ENCODE measurements around the gene PSMA6.
"Not testable (repeated sequence)": the region's sequence is repeated elsewhere in the genome, so short reads cannot be mapped to it uniquely, and the experiment has no call there.

Gene PSMA6

DNA sequence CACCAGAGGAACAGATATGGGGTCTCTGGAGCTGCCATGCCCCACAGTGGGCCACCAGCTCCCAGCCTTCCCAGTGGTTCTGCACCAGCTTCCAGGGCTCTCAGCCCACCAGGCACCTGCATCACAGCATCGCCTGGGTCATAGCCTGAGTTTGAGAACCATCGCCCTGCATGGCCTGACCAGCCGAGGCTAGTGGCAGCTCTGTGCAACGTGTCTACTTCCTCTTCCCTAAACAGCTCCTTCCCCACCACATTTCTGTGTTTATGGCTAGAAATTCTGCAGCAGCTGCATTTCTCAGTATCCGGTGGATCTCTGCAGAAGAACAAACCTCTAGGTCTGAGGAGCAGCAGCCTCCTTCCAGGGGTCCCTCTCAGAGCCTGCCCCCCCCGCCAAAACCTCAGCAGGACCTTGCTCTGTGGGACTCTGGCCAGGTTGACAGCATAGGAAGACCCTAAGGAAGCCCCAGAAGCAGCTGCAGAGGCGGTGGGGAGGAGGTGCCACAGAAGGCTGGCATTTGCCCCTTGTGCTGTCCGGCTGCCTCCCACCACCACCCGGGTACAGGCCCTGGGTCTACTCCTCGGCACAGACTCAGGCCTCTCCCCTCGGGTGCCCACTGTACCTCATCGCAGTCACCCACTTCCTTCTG lies 47.7 kb downstream of the PSMA6 start:
- Histone ChIP-seq H3K27me3 (ENCODE audit: control insufficient read depth, insufficient read depth, low read length) (no peaks in the 10 kb centered on the region), H3K36me3 (ENCODE audit: control insufficient read depth, insufficient read depth, low read length) (no peaks in the 10 kb centered on the region), H3K9me3 (ENCODE audit: control insufficient read depth, insufficient read depth, low read length) (no peaks in the 10 kb centered on the region), H3K4me3 (ENCODE audit: low read depth, low read length) (no peak overlapping the region), H3K9ac (ENCODE audit: low read depth, low read length) (no peak overlapping the region), H3K4me1 (ENCODE audit: control insufficient read depth, insufficient read depth, low read length) (peaks cover 8% of the 10 kb centered on the region)

DNA sequence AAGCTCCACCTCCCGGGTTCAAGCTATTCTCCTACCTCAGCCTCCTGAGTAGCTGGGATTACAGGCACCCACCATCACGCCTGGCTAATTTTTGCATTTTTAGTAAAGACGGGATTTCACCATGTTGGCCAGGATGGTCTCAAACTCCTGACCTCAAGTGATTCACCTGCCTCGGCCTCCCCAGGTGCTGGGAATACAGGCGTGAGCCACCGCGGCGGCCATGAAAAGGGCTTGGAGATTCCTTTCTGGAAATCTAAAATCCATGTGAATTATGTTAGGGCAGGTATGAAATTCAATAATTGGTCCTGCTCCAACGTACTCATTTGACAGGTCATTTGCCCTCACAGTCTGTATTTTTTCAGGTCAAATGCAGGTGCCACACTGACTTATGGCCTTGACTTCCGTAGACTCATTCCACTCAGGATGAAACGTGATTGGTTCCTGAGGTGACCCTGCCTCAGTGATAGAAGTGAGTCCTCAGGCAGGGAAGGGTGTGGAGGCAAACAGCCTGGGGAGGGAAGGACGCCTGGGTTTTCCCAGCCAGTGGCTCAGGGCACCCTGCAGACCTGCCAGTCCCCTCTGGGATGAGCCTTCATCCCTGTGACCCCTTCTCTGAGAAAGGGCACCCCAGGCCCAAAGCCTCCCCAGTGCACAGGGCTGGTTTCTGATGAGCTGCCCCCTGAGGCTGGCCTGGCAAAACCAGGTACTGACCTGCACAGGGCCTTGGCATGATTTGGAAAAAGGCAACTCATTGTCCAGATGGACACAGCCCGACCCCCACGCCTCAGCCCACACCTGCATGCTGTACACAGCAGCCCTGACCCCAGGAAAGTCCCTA lies 48.7 kb downstream of the PSMA6 start:
- no peaks in the 10 kb centered on the region for H3K9me3 ChIP-seq (ENCODE audit: control insufficient read depth, insufficient read depth, low read length)
- H3K36me3 ChIP-seq (ENCODE audit: control insufficient read depth, insufficient read depth, low read length) = no peaks in the 10 kb centered on the region
- peaks cover 8% of the 10 kb centered on the region for H3K4me1 ChIP-seq (ENCODE audit: control insufficient read depth, insufficient read depth, low read length)
- no peak overlapping the region for H3K9ac ChIP-seq (ENCODE audit: low read depth, low read length)
- no peaks in the 10 kb centered on the region for H3K27me3 ChIP-seq (ENCODE audit: control insufficient read depth, insufficient read depth, low read length)
- no peak overlapping the region for H3K4me3 ChIP-seq (ENCODE audit: low read depth, low read length)

- no peak overlapping the region for H3K4me3 ChIP-seq (ENCODE audit: low read depth, low read length)
- no peaks in the 10 kb centered on the region for H3K27me3 ChIP-seq (ENCODE audit: control insufficient read depth, insufficient read depth, low read length)
- no peaks in the 10 kb centered on the region for H3K9me3 ChIP-seq (ENCODE audit: control insufficient read depth, insufficient read depth, low read length)
- H3K36me3 ChIP-seq (ENCODE audit: control insufficient read depth, insufficient read depth, low read length) = no peaks in the 10 kb centered on the region
- peaks cover 6% of the 10 kb centered on the region for H3K4me1 ChIP-seq (ENCODE audit: control insufficient read depth, insufficient read depth, low read length)
- no peak overlapping the region for H3K9ac ChIP-seq (ENCODE audit: low read depth, low read length)
Measured at GRCh38 chr14:35341454-35341750, 49.2 kb downstream of the PSMA6 start.

DNA sequence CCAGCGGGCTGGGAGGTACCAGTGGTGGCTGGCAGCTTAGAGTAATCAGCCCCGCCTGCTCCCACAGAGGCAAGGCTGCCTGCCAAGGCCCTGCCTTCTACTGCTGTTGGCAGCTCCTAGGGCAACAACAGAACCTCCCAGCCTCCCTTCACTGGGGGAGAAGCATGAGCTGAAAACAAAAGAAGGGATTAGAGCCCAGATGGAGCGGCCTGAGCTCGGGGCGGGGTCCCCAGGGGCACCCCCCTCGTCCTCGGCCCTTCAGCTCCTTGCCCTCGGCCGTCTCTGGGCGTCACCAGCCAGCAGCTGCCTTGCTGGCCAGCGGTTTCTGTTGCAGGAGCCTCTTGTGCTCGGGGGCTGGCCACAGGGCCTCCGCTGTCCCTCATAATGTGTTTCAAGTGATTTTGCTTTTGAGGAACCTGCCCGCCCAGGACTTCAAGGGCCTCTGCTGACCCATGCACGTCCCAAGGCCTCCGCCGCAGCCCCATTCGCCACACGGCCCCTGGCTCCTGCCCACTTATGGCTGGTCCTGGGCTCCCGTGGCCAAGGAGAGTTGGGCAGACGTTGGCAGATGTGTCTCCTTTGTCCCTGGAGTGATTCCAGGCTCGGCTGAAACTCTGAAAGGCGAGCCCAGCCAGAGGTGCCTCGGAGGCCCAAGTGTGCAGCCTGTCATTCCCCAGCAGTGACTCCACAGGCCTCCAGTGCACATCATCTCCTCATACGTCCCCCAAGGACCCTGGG lies 49.7 kb downstream of the PSMA6 start:
- H3K36me3 ChIP-seq (ENCODE audit: control insufficient read depth, insufficient read depth, low read length) = no peaks in the 10 kb centered on the region
- peaks cover 4% of the 10 kb centered on the region for H3K4me1 ChIP-seq (ENCODE audit: control insufficient read depth, insufficient read depth, low read length)
- no peaks in the 10 kb centered on the region for H3K27me3 ChIP-seq (ENCODE audit: control insufficient read depth, insufficient read depth, low read length)
- H3K9me3 ChIP-seq (ENCODE audit: control insufficient read depth, insufficient read depth, low read length) = no peaks in the 10 kb centered on the region
- no peak overlapping the region for H3K9ac ChIP-seq (ENCODE audit: low read depth, low read length)
- H3K4me3 ChIP-seq (ENCODE audit: low read depth, low read length) = no peak overlapping the region

DNA sequence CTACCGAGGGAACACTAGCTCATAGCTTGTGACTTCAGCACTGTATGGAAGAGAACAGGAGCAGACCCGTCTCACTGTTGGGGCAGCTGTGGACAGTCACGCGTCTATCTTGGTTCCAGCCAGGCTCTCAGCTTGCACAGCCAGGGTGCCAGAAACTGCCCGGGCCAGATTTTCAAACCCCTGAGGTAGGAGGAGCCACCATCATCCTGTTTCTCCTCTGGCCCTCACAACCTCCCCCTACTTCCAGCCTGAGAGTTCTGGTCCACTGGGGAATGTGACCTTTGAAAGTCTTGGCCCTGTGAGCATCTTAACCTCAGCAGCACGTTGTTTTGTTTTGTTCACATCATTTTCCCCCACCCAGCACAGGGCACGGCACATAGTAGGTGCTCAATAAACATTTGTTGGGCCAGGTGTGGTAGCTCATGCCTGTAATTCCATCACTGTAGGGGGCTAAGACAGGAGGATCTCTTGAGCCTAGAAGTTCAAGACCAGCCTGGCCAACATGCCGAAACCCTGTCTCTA lies 50.4 kb downstream of the PSMA6 start:
- Histone ChIP-seq H3K9ac (ENCODE audit: low read depth, low read length) (no peak overlapping the region), H3K36me3 (ENCODE audit: control insufficient read depth, insufficient read depth, low read length) (no peaks in the 10 kb centered on the region), H3K4me3 (ENCODE audit: low read depth, low read length) (no peak overlapping the region), H3K27me3 (ENCODE audit: control insufficient read depth, insufficient read depth, low read length) (no peaks in the 10 kb centered on the region), H3K9me3 (ENCODE audit: control insufficient read depth, insufficient read depth, low read length) (no peaks in the 10 kb centered on the region), H3K4me1 (ENCODE audit: control insufficient read depth, insufficient read depth, low read length) (no peaks in the 10 kb centered on the region)

GRCh38 chr14:35343702-35344101 lies 51.5 kb downstream of the PSMA6 start:
- Histone ChIP-seq H3K9ac (ENCODE audit: low read depth, low read length) (no peak overlapping the region), H3K9me3 (ENCODE audit: control insufficient read depth, insufficient read depth, low read length) (no peaks in the 10 kb centered on the region), H3K4me1 (ENCODE audit: control insufficient read depth, insufficient read depth, low read length) (no peaks in the 10 kb centered on the region), H3K36me3 (ENCODE audit: control insufficient read depth, insufficient read depth, low read length) (no peaks in the 10 kb centered on the region), H3K27me3 (ENCODE audit: control insufficient read depth, insufficient read depth, low read length) (no peaks in the 10 kb centered on the region), H3K4me3 (ENCODE audit: low read depth, low read length) (no peak overlapping the region)

- no peaks in the 10 kb centered on the region for H3K9me3 ChIP-seq (ENCODE audit: control insufficient read depth, insufficient read depth, low read length)
- H3K36me3 ChIP-seq (ENCODE audit: control insufficient read depth, insufficient read depth, low read length) = no peaks in the 10 kb centered on the region
- no peaks in the 10 kb centered on the region for H3K27me3 ChIP-seq (ENCODE audit: control insufficient read depth, insufficient read depth, low read length)
- no peak overlapping the region for H3K4me3 ChIP-seq (ENCODE audit: low read depth, low read length)
- no peaks in the 10 kb centered on the region for H3K4me1 ChIP-seq (ENCODE audit: control insufficient read depth, insufficient read depth, low read length)
- no peak overlapping the region for H3K9ac ChIP-seq (ENCODE audit: low read depth, low read length)
Measured at GRCh38 chr14:35344107-35344807, 52.1 kb downstream of the PSMA6 start.

DNA sequence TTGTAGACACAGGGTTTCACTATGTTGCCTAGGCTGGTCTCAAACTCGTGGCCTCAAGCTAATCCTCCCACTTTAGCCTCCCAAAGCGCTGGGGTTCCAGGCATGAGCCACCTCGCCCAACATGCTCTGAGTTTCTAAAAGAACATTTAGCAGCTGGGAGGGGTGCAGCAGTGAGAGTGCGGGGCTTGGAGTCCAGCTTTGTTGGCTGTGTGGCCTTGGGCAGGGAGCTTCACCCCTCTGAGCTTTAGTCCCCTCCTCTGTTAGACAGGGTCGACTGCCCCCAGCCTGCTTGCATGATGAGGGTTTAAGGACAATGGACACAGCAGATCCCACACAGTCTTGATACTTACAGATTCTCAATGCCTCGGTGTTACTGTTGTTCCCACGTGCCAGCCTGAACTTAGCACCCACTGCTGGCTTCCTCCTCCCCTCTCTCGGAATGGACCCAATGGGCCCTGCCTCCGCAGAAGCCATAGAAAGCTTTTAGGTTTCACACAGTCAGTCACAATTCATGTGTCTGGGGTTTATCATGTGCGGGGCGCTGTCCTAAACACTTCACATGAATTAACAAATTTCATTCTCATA lies 54.6 kb downstream of the PSMA6 start:
- no peaks in the 10 kb centered on the region for H3K36me3 ChIP-seq (ENCODE audit: control insufficient read depth, insufficient read depth, low read length)
- H3K4me3 ChIP-seq (ENCODE audit: low read depth, low read length) = no peak overlapping the region
- H3K9ac ChIP-seq (ENCODE audit: low read depth, low read length) = no peak overlapping the region
- no peaks in the 10 kb centered on the region for H3K9me3 ChIP-seq (ENCODE audit: control insufficient read depth, insufficient read depth, low read length)
- H3K27me3 ChIP-seq (ENCODE audit: control insufficient read depth, insufficient read depth, low read length) = no peaks in the 10 kb centered on the region
- H3K4me1 ChIP-seq (ENCODE audit: control insufficient read depth, insufficient read depth, low read length) = no peaks in the 10 kb centered on the region

GRCh38 chr14:35347323-35348043 lies 55.3 kb downstream of the PSMA6 start:
- Histone ChIP-seq H3K9me3 (ENCODE audit: control insufficient read depth, insufficient read depth, low read length) (no peaks in the 10 kb centered on the region), H3K4me1 (ENCODE audit: control insufficient read depth, insufficient read depth, low read length) (no peaks in the 10 kb centered on the region), H3K9ac (ENCODE audit: low read depth, low read length) (no peak overlapping the region), H3K27me3 (ENCODE audit: control insufficient read depth, insufficient read depth, low read length) (no peaks in the 10 kb centered on the region), H3K4me3 (ENCODE audit: low read depth, low read length) (no peak overlapping the region), H3K36me3 (ENCODE audit: control insufficient read depth, insufficient read depth, low read length) (no peaks in the 10 kb centered on the region)

DNA sequence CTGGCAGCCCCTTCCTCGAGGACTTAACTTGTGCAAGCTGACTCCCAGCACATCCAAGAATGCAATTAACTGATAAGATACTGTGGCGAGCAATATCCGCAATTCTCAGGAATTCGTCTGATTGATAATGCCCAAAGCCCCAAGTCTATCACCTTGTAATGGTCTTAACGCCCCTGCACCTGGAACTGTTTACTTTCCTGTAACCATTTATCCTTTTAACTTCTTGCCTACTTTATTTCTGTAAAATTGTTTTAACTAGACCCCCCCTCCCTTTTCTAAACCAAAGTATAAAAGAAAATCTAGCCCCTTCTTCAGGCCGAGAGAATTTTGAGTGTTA lies 55.8 kb downstream of the PSMA6 start:
- H3K36me3 ChIP-seq (ENCODE audit: control insufficient read depth, insufficient read depth, low read length); H3K9me3 ChIP-seq (ENCODE audit: control insufficient read depth, insufficient read depth, low read length); H3K27me3 ChIP-seq (ENCODE audit: control insufficient read depth, insufficient read depth, low read length); H3K4me1 ChIP-seq (ENCODE audit: control insufficient read depth, insufficient read depth, low read length); H3K9ac ChIP-seq (ENCODE audit: low read depth, low read length); H3K4me3 ChIP-seq (ENCODE audit: low read depth, low read length): not testable (repeated sequence)

Measured in iPS-15b (cell line).